Transverse colon (tissue), 4 donors: ENCODE measurements around the gene TSPAN3. TPM values are rescaled to one million over a fixed set of nuclear protein-coding genes. Genes with fewer than 3 reads are reported as not detected.

ENCODE experiments used
- DNase-seq: peaks from one replicate; pipeline ENCODE4 v3.0.0-alpha.2; 2019
- H3K27ac ChIP-seq, 4 donors: fragments of 200-600 bp; sonication (generic); 2 replicates each; pipeline ENCODE4 v1.5.1; 2016 to 2018; ENCODE audit warnings: inconsistent platforms in 4 of 4
- H3K27me3 ChIP-seq: fragments of 200-600 bp; sonication (generic); 2 replicates; pipeline ENCODE4 v1.5.1; 2017; ENCODE audit warnings: inconsistent platforms
- H3K36me3 ChIP-seq, 4 donors: fragments of 200-600 bp; sonication (generic); 2 replicates each; pipeline ENCODE4 v1.5.1; 2017 to 2019; ENCODE audit warnings: inconsistent platforms in 4 of 4
- H3K4me1 ChIP-seq, 4 donors: fragments of 200-600 bp; sonication (generic); 2 replicates each; pipeline ENCODE4 v1.5.1; 2017 to 2020; ENCODE audit warnings: inconsistent platforms in 4 of 4
- H3K4me3 ChIP-seq, 4 donors: fragments of 200-600 bp; sonication (generic); 1 replicate in 1 of 4; 2 replicates in 3 of 4; pipeline versions ENCODE4 v1.5.1 to v1.6.1; 2017 to 2019; ENCODE audit warnings: inconsistent platforms in 4 of 4
- H3K9me3 ChIP-seq, 2 donors: fragments of 200-600 bp; sonication (generic); 2 replicates each; pipeline ENCODE4 v1.5.1; 2017 to 2019; ENCODE audit warnings: inconsistent platforms in 2 of 2
- EP300 ChIP-seq: sonication (generic); formaldehyde crosslinking; IDR thresholded peaks from one replicate; pipeline ENCODE4 v1.6.1; 2017; ENCODE audit warnings: antibody characterized with exemption, low read depth
- POLR2A ChIP-seq: fragments of 450-650 bp; IDR thresholded peaks from one replicate; pipeline ENCODE4 v1.6.1; 2016; ENCODE audit warnings: antibody characterized with exemption, mild to moderate bottlenecking, moderate library complexity
- POLR2AphosphoS5 ChIP-seq, 3 donors: sonication (generic); formaldehyde crosslinking; IDR thresholded peaks; one replicate each; pipeline ENCODE4 v1.6.1; 2016; ENCODE audit warnings: antibody characterized with exemption in 3 of 3
- WGBS, 2 donors: methylation state at CpG; one replicate each; pipeline ENCODE4 v1.1.5; 2018; ENCODE audit warnings: low coverage in 1 of 2; 5-methylcytosine and 5-hydroxymethylcytosine counted together
- in situ Hi-C, 4 donors: fragments of 200-750 bp; cut with MboI; loops; one replicate each; pipeline versions ENCODE4 v1.15.0 to v1.15.1; 2017; ENCODE audit warnings: low sequenced_read_pairs in 3 of 4, low pct_ligation_motif_present in 1 of 4, low pct_unique_long_range_greater_than_20kb in 1 of 4
- intact Hi-C: fragments of 100-400 bp; cut with DNase I; formaldehyde crosslinking; loops from one replicate; pipeline ENCODE4 v1.15.1; 2023; ENCODE audit warnings: low total_unique reads
- total RNA-seq, 4 donors: library from RNA; depleted of rRNA; stranded (reverse); fragments of >200 nt; gene quantifications; one replicate each; pipeline ENCODE4 v1.1.0, GENCODE V29; 2016
- TF ChIP-seq, protein P1 (sequence below), 5 experiments: fragments of 200-600 bp in 3 of 5; fragments of 450-650 bp in 2 of 5; sonication (generic) in 3 of 5; IDR thresholded peaks; 1 replicate in 2 of 5; 2 replicates in 3 of 5; pipeline ENCODE4 v1.5.1; 2016 to 2017; ENCODE audit warnings: antibody characterized with exemption in 5 of 5, inconsistent platforms in 3 of 5, mild to moderate bottlenecking in 2 of 5, moderate library complexity in 1 of 5

TSPAN3 gene
- total RNA-seq, 4 donors from 2014 or later, result 365 to 1,069 (median 676) TPM

DNA sequence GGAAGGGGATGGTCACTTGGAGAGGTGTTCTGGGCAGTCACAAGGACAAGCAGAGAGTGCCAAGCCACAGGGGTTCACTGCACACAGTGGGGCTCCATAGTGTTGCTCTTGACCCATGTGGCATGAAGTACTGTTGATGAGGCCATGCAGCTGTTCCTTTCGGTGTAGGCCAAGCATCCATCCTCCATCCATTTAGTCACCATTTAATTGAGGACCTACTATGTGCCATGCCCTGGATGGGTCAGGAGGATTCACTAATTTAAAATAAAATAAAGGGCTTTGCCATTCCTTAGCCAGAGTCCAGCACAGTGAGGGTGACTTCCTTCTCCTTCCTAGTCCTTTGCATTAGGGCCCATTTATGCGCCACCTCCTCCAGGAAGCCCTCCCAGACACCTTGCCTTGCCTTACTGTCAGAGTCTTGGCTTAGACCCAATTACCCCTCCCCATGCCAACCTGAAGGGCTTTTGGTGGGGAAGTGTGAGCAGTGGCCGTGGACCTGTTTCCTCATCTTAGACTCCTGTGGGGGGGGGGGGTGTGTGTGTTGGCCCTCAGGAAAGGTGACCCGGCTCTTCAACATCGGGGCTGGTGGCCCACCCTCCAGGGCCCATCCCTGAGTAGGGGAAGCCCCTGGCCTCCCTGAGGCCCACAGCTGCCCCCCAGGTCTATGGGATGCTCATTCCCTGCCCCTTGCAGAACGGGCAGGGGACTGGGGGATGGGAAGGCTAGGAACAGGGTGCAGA, 50.4 kb downstream of the TSPAN3 start:
- 79% methylated on average over 6 of the region's 6 CpGs; no CpG with 5 or more reads in 1 of the 2 donors for WGBS, 2 donors
- DNase-seq, result no peak
- intact Hi-C loops, result no loop called here
- no peaks in the 10 kb centered on the region for H3K36me3 ChIP-seq
- no peaks in the 10 kb centered on the region for H3K27me3 ChIP-seq
- H3K9me3 ChIP-seq, result no peaks in the 10 kb centered on the region
- in situ Hi-C loops, result no loop called here
- H3K4me1 ChIP-seq, result peaks cover 0 to 2% (median 0%) of the 10 kb centered on the region in 4 donors
- H3K27ac ChIP-seq, result no peak overlapping the region
- no peak overlapping the region for H3K4me3 ChIP-seq
- TF ChIP-seq POLR2A (no peak), POLR2AphosphoS5 (IDR thresholded peaks at IDR 0.05) (no peak), EP300 (no peak)
- TF ChIP-seq, protein P1, sequence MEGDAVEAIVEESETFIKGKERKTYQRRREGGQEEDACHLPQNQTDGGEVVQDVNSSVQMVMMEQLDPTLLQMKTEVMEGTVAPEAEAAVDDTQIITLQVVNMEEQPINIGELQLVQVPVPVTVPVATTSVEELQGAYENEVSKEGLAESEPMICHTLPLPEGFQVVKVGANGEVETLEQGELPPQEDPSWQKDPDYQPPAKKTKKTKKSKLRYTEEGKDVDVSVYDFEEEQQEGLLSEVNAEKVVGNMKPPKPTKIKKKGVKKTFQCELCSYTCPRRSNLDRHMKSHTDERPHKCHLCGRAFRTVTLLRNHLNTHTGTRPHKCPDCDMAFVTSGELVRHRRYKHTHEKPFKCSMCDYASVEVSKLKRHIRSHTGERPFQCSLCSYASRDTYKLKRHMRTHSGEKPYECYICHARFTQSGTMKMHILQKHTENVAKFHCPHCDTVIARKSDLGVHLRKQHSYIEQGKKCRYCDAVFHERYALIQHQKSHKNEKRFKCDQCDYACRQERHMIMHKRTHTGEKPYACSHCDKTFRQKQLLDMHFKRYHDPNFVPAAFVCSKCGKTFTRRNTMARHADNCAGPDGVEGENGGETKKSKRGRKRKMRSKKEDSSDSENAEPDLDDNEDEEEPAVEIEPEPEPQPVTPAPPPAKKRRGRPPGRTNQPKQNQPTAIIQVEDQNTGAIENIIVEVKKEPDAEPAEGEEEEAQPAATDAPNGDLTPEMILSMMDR (IDR thresholded peaks at IDR 0.05), result no peak

DNA sequence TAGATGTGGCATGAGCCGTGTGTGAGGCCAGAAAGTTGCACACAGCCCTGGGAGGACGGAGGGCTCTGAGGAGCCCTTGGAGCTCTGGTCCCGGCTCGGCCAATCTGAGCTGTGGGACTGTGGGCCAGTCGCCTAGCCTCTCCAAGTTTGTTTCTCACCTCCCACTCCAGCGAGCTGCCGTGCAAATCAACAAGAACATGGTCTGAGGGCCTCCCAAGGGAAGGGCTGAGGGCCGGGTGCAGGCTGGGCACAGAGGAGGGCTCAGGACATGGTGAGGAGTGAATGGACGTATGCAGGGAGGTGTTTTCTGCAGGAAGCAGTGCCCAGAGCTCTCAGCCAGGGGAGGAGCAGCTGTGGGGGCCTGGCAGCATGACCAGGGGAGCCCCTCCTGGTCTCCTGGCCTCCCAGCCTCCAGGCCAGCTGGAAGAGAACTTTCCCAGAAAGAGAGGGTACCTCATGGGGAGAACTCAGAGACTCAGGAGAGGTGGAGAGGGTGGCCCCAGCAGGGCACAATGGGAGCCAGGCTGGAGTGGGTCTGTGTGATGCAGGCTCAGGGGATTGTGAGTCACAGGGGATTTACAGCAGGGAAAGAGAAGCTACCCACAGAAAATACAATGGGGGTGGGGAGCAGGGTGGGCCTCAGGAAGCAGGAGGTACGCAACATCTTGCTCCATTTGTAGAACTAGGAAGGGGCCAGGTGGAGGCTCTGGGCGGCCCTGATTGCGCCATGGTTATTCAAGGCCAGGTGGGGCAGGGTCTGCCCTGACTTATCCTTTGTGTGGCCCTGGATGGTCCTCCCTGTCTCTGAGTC, 51.2 kb downstream of the TSPAN3 start:
- in situ Hi-C loops (no loop called here), intact Hi-C loops (no loop called here)
- Histone ChIP-seq H3K36me3 (no peaks in the 10 kb centered on the region), H3K27me3 (no peaks in the 10 kb centered on the region), H3K4me1 (peaks cover 0 to 2% (median under 1%) of the 10 kb centered on the region in 4 donors), H3K9me3 (no peaks in the 10 kb centered on the region), H3K27ac (no peak overlapping the region), H3K4me3 (no peak overlapping the region)
- no peak for DNase-seq
- WGBS, 2 donors, result 81 to 89% methylated on average over 5 to 12 of the region's 12 CpGs
- no peak for TF ChIP-seq POLR2AphosphoS5 (IDR thresholded peaks at IDR 0.05)
- no peak for TF ChIP-seq EP300
- TF ChIP-seq, protein P1 (IDR thresholded peaks at IDR 0.05), result no peak
- no peak for TF ChIP-seq POLR2A

DNA sequence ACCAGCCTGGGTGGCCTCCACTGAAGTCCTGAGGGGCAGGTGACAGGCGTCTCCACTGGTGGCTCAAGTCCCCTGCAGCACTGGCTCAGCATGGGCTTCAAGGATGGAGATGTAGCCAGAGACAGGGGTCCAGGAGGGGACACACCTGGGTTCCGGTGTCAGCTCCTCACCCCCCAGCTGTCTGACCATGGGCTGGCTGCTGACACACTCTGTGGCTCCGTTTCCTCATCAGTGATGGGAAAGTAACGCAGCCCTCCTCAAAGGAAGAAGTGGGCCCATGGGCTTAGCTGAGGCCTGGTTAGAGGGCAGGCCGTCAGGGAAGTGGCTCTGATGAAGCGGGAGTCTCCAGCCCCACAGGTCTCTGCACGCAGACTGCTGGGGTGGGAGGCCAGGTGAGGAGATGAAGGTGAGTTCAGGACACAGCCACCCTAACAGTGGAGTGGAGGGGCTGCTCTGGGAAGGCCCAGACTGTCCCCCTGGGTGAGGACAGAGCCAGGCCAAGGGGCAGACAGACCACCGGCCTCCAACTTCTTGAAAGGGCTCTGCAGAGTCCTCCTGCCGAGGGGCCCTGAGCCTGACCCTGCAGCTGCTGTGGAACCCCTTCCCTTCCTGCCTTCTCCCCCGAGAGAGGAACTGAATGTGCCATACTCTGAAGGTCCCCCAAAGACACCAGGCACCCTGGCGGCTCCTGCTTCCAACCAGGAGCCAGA, 52.0 kb downstream of the TSPAN3 start:
- Histone ChIP-seq H3K27ac (no peak overlapping the region), H3K9me3 (no peaks in the 10 kb centered on the region), H3K4me1 (peaks cover 0 to 4% (median 0%) of the 10 kb centered on the region in 4 donors), H3K4me3 (no peak overlapping the region), H3K36me3 (no peaks in the 10 kb centered on the region), H3K27me3 (no peaks in the 10 kb centered on the region)
- intact Hi-C loops (no loop called here), in situ Hi-C loops (no loop called here)
- 83 to 92% methylated on average over 1 to 9 of the region's 11 CpGs for WGBS, 2 donors
- no peak for DNase-seq
- TF ChIP-seq POLR2AphosphoS5 (IDR thresholded peaks at IDR 0.05), result no peak
- TF ChIP-seq EP300, result no peak
- TF ChIP-seq POLR2A, result no peak
- TF ChIP-seq, protein P1 (IDR thresholded peaks at IDR 0.05), result no peak
